K562 (cell line): ENCODE data around the gene PIK3C2B. TPM values are rescaled to one million over a fixed set of nuclear protein-coding genes. Genes with fewer than 3 reads are reported as not detected.

Experiments used
- ATAC-seq: fragments of 200-7000 bp; cut with Tn5 transposase; 3 replicates; pipeline ENCODE4 v1.9.1; 2020; ENCODE audit warnings: moderate library complexity
- BruUV-seq: library from RNA; stranded (reverse); fragments of 400-500 nt; replicated peaks from 2 replicates; lab custom pipeline; 2021; lab: Mats Ljungman, UMichigan
- CTCF ChIA-PET: fragments of 300-600 bp; formaldehyde crosslinking; extraction: SDS; loops from one replicate; lab custom pipeline; 2021; ENCODE audit warnings: low intra/inter-chr PET ratio; lab: Yijun Ruan, JAX
- POLR2A ChIA-PET: fragments of 300-600, 350-650 bp; sonication (Branson Sonifier 250); formaldehyde crosslinking; extraction: SDS; loops from one replicate; lab custom pipeline; 2021; ENCODE audit warnings: antibody characterized with exemption, inconsistent platforms; lab: Yijun Ruan, JAX
- DNase-seq, 4 experiments: peaks; one replicate each; pipeline versions ENCODE4 v3.0.0 to v3.0.0-alpha.2; 2011 to 2018; ENCODE audit warnings: low spot score in 3 of 4, mixed read lengths in 3 of 4; ENCODE audit errors: extremely low read depth in 1 of 4
- FAIRE-seq: peaks from 2 replicates; lab custom pipeline; 2011; peaks lifted over from hg19 to GRCh38; lab: Jason Lieb, UNC
- H2AFZ ChIP-seq: 2 replicates; pipeline ENCODE4 v1.6.0; 2011; ENCODE audit warnings: low read depth, low read length, control low read depth, inconsistent platforms
- H3K27ac ChIP-seq: fragments of 200-600 bp; 3 replicates; pipeline ENCODE4 v1.8.0; 2011; ENCODE audit warnings: low read depth, mild to moderate bottlenecking, control low read depth, inconsistent platforms, low read length, moderate library complexity, mixed read lengths; ENCODE audit errors: extremely low read depth
- H3K27me3 ChIP-seq, 2 experiments: fragments of 300-600 bp in 1 of 2; 2 replicates in 1 of 2; 3 replicates in 1 of 2; pipeline versions ENCODE4 v1.6.0 to v1.8.0; 2011; ENCODE audit warnings: inconsistent platforms in 2 of 2, low read length in 2 of 2, mild to moderate bottlenecking in 1 of 2, mixed read lengths in 1 of 2, moderate library complexity in 1 of 2; ENCODE audit not compliant: control insufficient read depth in 2 of 2, insufficient read depth in 2 of 2
- H3K36me3 ChIP-seq: fragments of 300-600 bp; 3 replicates; pipeline ENCODE4 v1.8.0; 2011; ENCODE audit warnings: mild to moderate bottlenecking, low read length, inconsistent platforms; ENCODE audit not compliant: control insufficient read depth, insufficient read depth
- H3K4me1 ChIP-seq, 2 experiments: fragments of 200-600 bp in 1 of 2; replicated peaks in 1 of 2; 2 replicates in 1 of 2; 3 replicates in 1 of 2; pipeline versions ENCODE4 v1.5.1 to v1.8.0; 2011; ENCODE audit warnings: inconsistent platforms in 2 of 2, low read length in 2 of 2, mild to moderate bottlenecking in 1 of 2, mixed read lengths in 1 of 2, moderate library complexity in 1 of 2; ENCODE audit not compliant: control insufficient read depth in 2 of 2, insufficient read depth in 2 of 2
- H3K4me2 ChIP-seq: 2 replicates; pipeline ENCODE4 v1.6.1; 2011; ENCODE audit warnings: low read length, control low read depth, inconsistent platforms, mixed read lengths; ENCODE audit not compliant: insufficient read depth
- H3K4me3 ChIP-seq: fragments of 200-600 bp; sonication (generic), shearing (Covaris generic); 2 replicates; pipeline ENCODE4 v1.5.1; 2016; ENCODE audit warnings: control low read depth, inconsistent platforms
- H3K79me2 ChIP-seq: fragments of 200-600 bp; 3 replicates; pipeline ENCODE4 v1.8.0; 2011; ENCODE audit warnings: low read length, inconsistent platforms; ENCODE audit not compliant: control insufficient read depth, insufficient read depth
- H3K9ac ChIP-seq, 2 experiments: 2 replicates each; pipeline versions ENCODE4 v1.6.0 to v1.6.1; 2011; ENCODE audit warnings: low read depth in 2 of 2, low read length in 2 of 2, control low read depth in 1 of 2, inconsistent platforms in 1 of 2, mild to moderate bottlenecking in 1 of 2, mixed read lengths in 1 of 2; ENCODE audit not compliant: insufficient read depth in 1 of 2
- H3K9me1 ChIP-seq: one replicate; pipeline ENCODE4 v1.6.0; 2011; ENCODE audit warnings: inconsistent platforms, mild to moderate bottlenecking, low read length, moderate library complexity; ENCODE audit not compliant: control insufficient read depth, insufficient read depth
- H3K9me3 ChIP-seq: replicated peaks from 2 replicates; pipeline ENCODE4 v1.5.1; 2011; ENCODE audit warnings: low read depth, low read length, inconsistent platforms; ENCODE audit not compliant: control insufficient read depth, insufficient read depth
- H4K20me1 ChIP-seq: replicated peaks from 2 replicates; pipeline ENCODE4 v1.6.1; 2011; ENCODE audit warnings: low read length, inconsistent platforms, mixed read lengths; ENCODE audit not compliant: control insufficient read depth, insufficient read depth
- BMI1 ChIP-seq: fragments of 150-350 bp; IDR thresholded peaks from 2 replicates; pipeline ENCODE4 v1.6.1; 2014; ENCODE audit warnings: low read length
- EGR1 ChIP-seq: fragments of 450-650 bp; conservative IDR thresholded peaks from 2 replicates; pipeline ENCODE4 v1.6.1; 2017; ENCODE audit warnings: mild to moderate bottlenecking
- NKRF ChIP-seq: fragments of 450-650 bp; IDR thresholded peaks from 2 replicates; pipeline ENCODE4 v1.6.1; 2016; ENCODE audit warnings: borderline replicate concordance
- NR4A1 ChIP-seq, 2 experiments: fragments of 250-450 bp in 1 of 2; fragments of 450-650 bp in 1 of 2; sonication (Bioruptor Pico) in 1 of 2; IDR thresholded peaks; 2 replicates each; pipeline versions ENCODE4 v1.4.0 to v1.6.1; 2016 to 2020; ENCODE audit warnings: mild to moderate bottlenecking in 2 of 2, missing compliant biosample characterization in 1 of 2, missing genetic modification characterization in 1 of 2, moderate library complexity in 1 of 2
- ZBED1 ChIP-seq: IDR thresholded peaks from 2 replicates; pipeline ENCODE4 v1.6.1; 2014
- ZBTB26 ChIP-seq: fragments of 450-650 bp; formaldehyde crosslinking; IDR thresholded peaks from 2 replicates; pipeline ENCODE4 v1.4.0; 2022; ENCODE audit warnings: missing genetic modification characterization
- ZNF316 ChIP-seq: fragments of 450-650 bp; IDR thresholded peaks from 2 replicates; pipeline ENCODE4 v1.6.1; 2016
- WGBS: fragments of 100-300 bp; shearing (Covaris generic); methylation state at CpG from one replicate; pipeline ENCODE4 v1.1.6; 2016; ENCODE audit warnings: low coverage, mixed read lengths; ENCODE audit not compliant: insufficient coverage; ENCODE audit errors: missing lambda C conversion rate; 5-methylcytosine and 5-hydroxymethylcytosine counted together
- in situ Hi-C: fragments of 300-500 bp; cut with MboI; formaldehyde crosslinking; loops from 4 replicates; pipeline ENCODE4 v1.15.0; 2018; ENCODE audit warnings: inconsistent platforms, mixed read lengths
- intact Hi-C: fragments of 100-400 bp; cut with micrococcal nuclease; formaldehyde crosslinking; loops from 2 replicates; pipeline ENCODE4 v1.14.2; 2022
- polyA plus RNA-seq, 8 experiments: library from polyadenylated mRNA; depleted of rRNA in 4 of 8; stranded (reverse) in 5 of 8; unstranded in 3 of 8; fragments of >200 nt; fragmentation: Nextera tagmentation in 2 of 8; fragmentation: Illumina TruSeq in 1 of 8; extraction: Ambion mirVana in 2 of 8; extraction: Trizol in 1 of 8; gene quantifications; 2 replicates each; pipeline versions ENCODE4 v1.2.1 to v1.2.3, GENCODE V29; 2011 to 2014; ENCODE audit warnings: inconsistent platforms in 1 of 8, missing spikeins in 1 of 8
- total RNA-seq, 7 experiments: library from RNA; depleted of rRNA in 6 of 7; stranded (reverse); fragments of >200 nt in 6 of 7; fragmentation: Illumina TruSeq in 2 of 7; extraction: Trizol in 2 of 7; gene quantifications; 2 replicates each; pipeline versions ENCODE4 v1.2.1 to v1.2.3, GENCODE V29; 2011 to 2021; ENCODE audit warnings: low replicate concordance in 1 of 7

The PIK3C2B gene
- total and polyA plus RNA-seq, 9 of the 15 experiments (the other 6 are each of a cell fraction or from before 2014, with no cell fraction given), result 0.10 to 2.9 (median 0.72) TPM

- Histone ChIP-seq H3K79me2 (no peaks in the 10 kb centered on the region), H3K36me3 (no peaks in the 10 kb centered on the region; the same call in 2 of the 3 replicates), H3K9me3 (no peaks in the 10 kb centered on the region), H3K9me1 (no peaks in the 10 kb centered on the region), H2AFZ (no peak overlapping the region), H4K20me1 (0 out of 2 replicates have a peak, but pooled peaks cover 6% of the 10 kb centered on the region), H3K4me2 (no peak overlapping the region), H3K27ac (no peak overlapping the region), H3K9ac (no peak overlapping the region), H3K27me3 (peaks cover 15 to 48% of the 10 kb centered on the region in 2 experiments), H3K4me3 (no peak overlapping the region), H3K4me1 (peaks cover 0 to 4% of the 10 kb centered on the region in 2 experiments; a peak in 1 of 5 replicates)
- intact Hi-C loops (no loop called here), in situ Hi-C loops (loop anchor here (5.0 kb wide), 1 partner anchor 53 kb away; no protein-coding TSS in a partner anchor)
- no peak for DNase-seq
- TF ChIP-seq ZNF316, result no peak
- no peak for TF ChIP-seq NKRF
- no peak for TF ChIP-seq ZBED1
- peak; percentile 46 for TF ChIP-seq EGR1
- no peak for TF ChIP-seq ZBTB26
- TF ChIP-seq BMI1, result no peak
- TF ChIP-seq NR4A1 (CRISPR knock-in tag; IDR thresholded peaks at IDR 0.05), result no peak
- TF ChIP-seq NR4A1 (tag; IDR thresholded peaks at IDR 0.05), result no peak
- peak; percentile 37 for FAIRE-seq
- WGBS, result 7% methylated on average over 6 of the region's 6 CpGs
- CTCF ChIA-PET, result interaction anchor here (0.7 kb wide), 1 partner anchor 204 kb away, joined by 4 read pairs; no protein-coding TSS in a partner anchor
- POLR2A ChIA-PET, result interaction anchor here (0.5 to 1.6 kb wide), 7 partner anchors 9 to 545 kb away, joined by 3 to 5 read pairs (median 3); no protein-coding TSS in a partner anchor
- ATAC-seq, result no peak
- no TSS peak for BruUV-seq
These were observed 45.5 kb downstream of the PIK3C2B start for GRCh38 chr1:204448991-204449677.
